ENCODE data around the gene TRIM41.
"Not testable (repeated sequence)": the region's sequence is repeated elsewhere in the genome, so short reads cannot be mapped to it uniquely, and the experiment has no call there.

The TRIM41 gene

GRCh38 chr5:181259283-181259682 lies 36.2 kb downstream of the TRIM41 start:
- DNase-seq: no peak

- no peak for DNase-seq
Measured at GRCh38 chr5:181259974-181260719, 37.1 kb downstream of the TRIM41 start.

- DNase-seq: no peak
Measured at GRCh38 chr5:181260720-181261319, 37.7 kb downstream of the TRIM41 start, which contains the start of gene TRIM52. TRIM52 (minus strand) TSS chr5:181261143; CDS start chr5:181260813, 330 bp downstream.

GRCh38 chr5:181261320-181262049 lies 38.4 kb downstream of the TRIM41 start:
- DNase-seq: no peak

- DNase-seq: no peak
Measured at GRCh38 chr5:181263633-181264032, 40.6 kb downstream of the TRIM41 start.

GRCh38 chr5:181265092-181265671 lies 42.1 kb downstream of the TRIM41 start:
- DNase-seq: no peak

- DNase-seq: not testable (repeated sequence)
Measured at GRCh38 chr5:181267291-181267904, 44.3 kb downstream of the TRIM41 start.

GRCh38 chr5:181267907-181268306 lies 44.8 kb downstream of the TRIM41 start:
- DNase-seq: not testable (repeated sequence)

GRCh38 chr5:181271081-181271480 lies 48.0 kb downstream of the TRIM41 start:
- DNase-seq: no peak

- DNase-seq: not testable (repeated sequence)
Measured at GRCh38 chr5:181273433-181273744, 50.3 kb downstream of the TRIM41 start.

GRCh38 chr5:181280251-181280762 lies 57.2 kb downstream of the TRIM41 start:
- DNase-seq: no peak

- no peak for DNase-seq
Measured at GRCh38 chr5:181281077-181281983, 58.2 kb downstream of the TRIM41 start.

GRCh38 chr5:181281984-181282316 lies 58.9 kb downstream of the TRIM41 start:
- DNase-seq: no peak

GRCh38 chr5:181282415-181282814 lies 59.3 kb downstream of the TRIM41 start:
- DNase-seq: not testable (repeated sequence)

GRCh38 chr5:181282874-181283273 lies 59.8 kb downstream of the TRIM41 start:
- no peak for DNase-seq

GRCh38 chr5:181283347-181283746 lies 60.3 kb downstream of the TRIM41 start:
- DNase-seq: no peak

- DNase-seq: not testable (repeated sequence)
Measured at GRCh38 chr5:181283841-181284755, 61.0 kb downstream of the TRIM41 start.
